Stomach (tissue), 4 donors: ENCODE results near the gene ZNF660.
"Not testable (repeated sequence)": the region's sequence is repeated elsewhere in the genome, so short reads cannot be mapped to it uniquely, and the experiment has no call there.

Experiments used
- EP300 ChIP-seq: sonication (generic); formaldehyde crosslinking; IDR thresholded peaks from one replicate; pipeline ENCODE4 v1.6.1; 2017; ENCODE audit warnings: antibody characterized with exemption
- POLR2A ChIP-seq, 4 donors: fragments of 450-650 bp; IDR thresholded peaks; one replicate each; pipeline ENCODE4 v1.6.1; 2016; ENCODE audit warnings: antibody characterized with exemption in 4 of 4, control low read depth in 2 of 4, mild to moderate bottlenecking in 1 of 4, moderate library complexity in 1 of 4
- POLR2AphosphoS5 ChIP-seq, 3 donors: sonication (generic); formaldehyde crosslinking; IDR thresholded peaks; one replicate each; pipeline ENCODE4 v1.6.1; 2016; ENCODE audit warnings: antibody characterized with exemption in 3 of 3
- TF ChIP-seq, protein P1 (sequence below), 7 experiments: fragments of 450-650 bp in 4 of 7; fragments of 200-600 bp in 3 of 7; sonication (generic) in 3 of 7; IDR thresholded peaks; one replicate each; pipeline ENCODE4 v1.5.1; 2016 to 2019; ENCODE audit warnings: antibody characterized with exemption in 7 of 7, control low read depth in 2 of 7, mild to moderate bottlenecking in 1 of 7

DNA sequence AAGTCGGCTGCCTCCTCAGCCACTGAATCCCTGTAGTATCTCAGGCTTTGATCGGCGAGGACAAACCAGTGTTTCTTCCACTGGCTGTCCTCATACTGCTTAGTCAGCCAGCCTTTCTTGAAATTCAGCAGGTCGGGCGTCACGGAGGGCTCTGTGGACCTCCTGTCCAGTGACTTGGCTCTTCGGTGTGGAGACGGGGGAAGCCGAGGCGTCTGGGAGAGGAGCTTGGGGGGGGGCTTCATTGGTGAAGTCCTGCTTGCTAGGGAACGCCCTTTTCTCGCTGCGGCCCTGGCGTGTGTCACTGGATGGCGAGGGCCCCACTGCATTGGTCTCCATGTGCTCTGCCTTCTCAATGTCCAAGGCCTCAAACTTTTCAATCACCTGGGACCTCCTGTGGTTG lies 5.0 kb upstream of the ZNF660 start:
- TF ChIP-seq POLR2AphosphoS5 (IDR thresholded peaks at IDR 0.05); EP300; POLR2A (IDR thresholded peaks at IDR 0.05): not testable (repeated sequence)
- TF ChIP-seq, protein P1, sequence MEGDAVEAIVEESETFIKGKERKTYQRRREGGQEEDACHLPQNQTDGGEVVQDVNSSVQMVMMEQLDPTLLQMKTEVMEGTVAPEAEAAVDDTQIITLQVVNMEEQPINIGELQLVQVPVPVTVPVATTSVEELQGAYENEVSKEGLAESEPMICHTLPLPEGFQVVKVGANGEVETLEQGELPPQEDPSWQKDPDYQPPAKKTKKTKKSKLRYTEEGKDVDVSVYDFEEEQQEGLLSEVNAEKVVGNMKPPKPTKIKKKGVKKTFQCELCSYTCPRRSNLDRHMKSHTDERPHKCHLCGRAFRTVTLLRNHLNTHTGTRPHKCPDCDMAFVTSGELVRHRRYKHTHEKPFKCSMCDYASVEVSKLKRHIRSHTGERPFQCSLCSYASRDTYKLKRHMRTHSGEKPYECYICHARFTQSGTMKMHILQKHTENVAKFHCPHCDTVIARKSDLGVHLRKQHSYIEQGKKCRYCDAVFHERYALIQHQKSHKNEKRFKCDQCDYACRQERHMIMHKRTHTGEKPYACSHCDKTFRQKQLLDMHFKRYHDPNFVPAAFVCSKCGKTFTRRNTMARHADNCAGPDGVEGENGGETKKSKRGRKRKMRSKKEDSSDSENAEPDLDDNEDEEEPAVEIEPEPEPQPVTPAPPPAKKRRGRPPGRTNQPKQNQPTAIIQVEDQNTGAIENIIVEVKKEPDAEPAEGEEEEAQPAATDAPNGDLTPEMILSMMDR (IDR thresholded peaks at IDR 0.05): not testable (repeated sequence)
